Vagina (tissue), 2 donors: ENCODE measurements around the gene MALL. TPM values are rescaled to one million over a fixed set of nuclear protein-coding genes. Genes with fewer than 3 reads are reported as not detected.
"Not testable (repeated sequence)": the region's sequence is repeated elsewhere in the genome, so short reads cannot be mapped to it uniquely, and the experiment has no call there.

Experiments used
- DNase-seq, 2 donors: peaks; one replicate each; pipeline ENCODE4 v3.0.0-alpha.2; 2017; ENCODE audit errors: extremely low spot score in 2 of 2
- H3K27ac ChIP-seq: fragments of 200-600 bp; sonication (generic); one replicate; pipeline ENCODE4 v1.5.1; 2019
- H3K27me3 ChIP-seq: fragments of 200-600 bp; sonication (generic); one replicate; pipeline ENCODE4 v1.5.1; 2019
- H3K36me3 ChIP-seq, 2 donors: fragments of 200-600 bp; sonication (generic); one replicate each; pipeline ENCODE4 v1.5.1; 2017 to 2019
- H3K4me1 ChIP-seq: fragments of 200-600 bp; sonication (generic); one replicate; pipeline ENCODE4 v1.5.1; 2019
- H3K4me3 ChIP-seq, 2 donors: fragments of 200-600 bp; sonication (generic); 1 replicate in 1 of 2; 2 replicates in 1 of 2; pipeline ENCODE4 v1.5.1; 2016 to 2019
- H3K9me3 ChIP-seq: fragments of 200-600 bp; sonication (generic); one replicate; pipeline ENCODE4 v1.5.1; 2019
- POLR2A ChIP-seq, 2 donors: fragments of 450-650 bp; IDR thresholded peaks; one replicate each; pipeline ENCODE4 v1.6.1; 2017; ENCODE audit warnings: antibody characterized with exemption in 2 of 2, mild to moderate bottlenecking in 2 of 2, moderate library complexity in 2 of 2
- POLR2AphosphoS5 ChIP-seq, 2 donors: sonication (generic); formaldehyde crosslinking; IDR thresholded peaks; one replicate each; pipeline ENCODE4 v1.9.0; 2017; ENCODE audit warnings: antibody characterized with exemption in 2 of 2, mild to moderate bottlenecking in 2 of 2, low read depth in 1 of 2; ENCODE audit not compliant: insufficient read depth in 1 of 2
- intact Hi-C: fragments of 100-400 bp; cut with DNase I; formaldehyde crosslinking; loops from one replicate; pipeline ENCODE4 v1.15.1; 2023
- total RNA-seq: library from RNA; depleted of rRNA; stranded (reverse); fragments of >200 nt; gene quantifications from one replicate; pipeline ENCODE4 v1.2.3, GENCODE V29; 2016
- TF ChIP-seq, protein P1 (sequence below), 3 experiments: fragments of 450-650 bp in 2 of 3; fragments of 200-600 bp in 1 of 3; sonication (generic) in 1 of 3; IDR thresholded peaks; one replicate each; pipeline ENCODE4 v1.5.1; 2017 to 2019; ENCODE audit warnings: antibody characterized with exemption in 3 of 3, mild to moderate bottlenecking in 2 of 3, moderate library complexity in 2 of 3

Gene MALL
- total RNA-seq, 1 donor from 2014 or later = 56.7 TPM

DNA sequence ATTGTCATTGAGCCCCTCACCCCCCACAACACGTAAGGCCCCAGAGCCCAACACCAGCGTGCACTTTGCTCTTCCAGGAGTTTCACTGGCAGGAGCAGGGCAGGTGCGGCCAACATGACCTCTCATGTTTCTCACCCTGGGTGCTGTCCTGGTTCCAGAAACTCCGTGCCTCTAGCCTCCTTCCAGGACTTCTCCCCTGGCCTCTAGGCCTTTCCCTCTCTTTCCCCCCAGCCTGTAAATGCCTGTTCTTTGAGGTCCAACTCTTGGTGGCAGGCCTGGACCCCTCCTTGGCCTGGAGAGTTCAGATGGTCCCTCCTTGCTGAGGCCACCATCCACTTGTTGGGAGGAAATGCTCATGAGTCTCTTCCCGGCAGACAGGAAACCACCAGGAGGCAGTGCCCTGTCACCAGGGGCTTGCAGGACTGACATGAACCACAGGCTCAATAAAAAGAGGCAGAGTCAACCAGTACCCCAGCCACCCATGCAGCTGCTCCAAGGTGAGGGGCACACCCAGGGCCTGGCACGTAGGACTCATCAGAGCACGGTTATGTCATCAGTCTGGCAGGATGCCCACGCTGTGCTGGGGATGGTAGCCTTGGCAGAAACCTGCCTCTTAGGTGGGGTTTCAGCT lies 1.5 kb downstream of the MALL start:
- Histone ChIP-seq H3K27ac (peak overlapping the region; percentile 30), H3K4me3 (peak overlapping the region; percentile 33 to 51)
- peak in 1 of 2 donors; percentile 96 for DNase-seq

DNA sequence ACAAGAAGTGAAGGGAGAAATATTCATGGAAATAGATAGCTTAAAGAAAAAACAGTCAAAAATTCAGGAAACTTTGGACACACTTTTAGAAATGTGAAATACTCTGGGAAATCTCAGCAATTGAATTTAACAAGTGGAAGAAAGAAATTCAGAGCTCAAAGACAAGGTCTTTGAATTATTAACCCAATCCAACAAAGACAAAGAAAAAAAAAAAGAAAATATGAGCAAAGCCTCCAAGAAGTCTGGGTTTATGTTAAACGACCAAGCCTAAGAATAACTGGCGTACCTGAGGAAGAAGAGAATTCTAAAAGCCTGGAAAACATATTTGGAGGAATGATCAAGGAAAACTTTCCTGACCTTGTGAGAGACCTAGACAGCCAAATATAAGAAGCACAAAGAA lies 7.3 kb downstream of the MALL start:
- intact Hi-C loops, H3K9me3 ChIP-seq, DNase-seq, H3K4me3 ChIP-seq, H3K27ac ChIP-seq, H3K36me3 ChIP-seq, H3K27me3 ChIP-seq: not testable (repeated sequence)
- peaks cover 42% of the 10 kb centered on the region for H3K4me1 ChIP-seq

More for the DNA sequence above, 1.5 kb downstream of the MALL start:
- Histone ChIP-seq H3K4me1 (peaks cover 32% of the 10 kb centered on the region), H3K36me3 (no peaks in the 10 kb centered on the region), H3K9me3 (no peaks in the 10 kb centered on the region), H3K27me3 (no peaks in the 10 kb centered on the region)
- TF ChIP-seq POLR2AphosphoS5 (IDR thresholded peaks at IDR 0.05; ENCODE audit: insufficient read depth in 1 of 2, low read depth in 1 of 2) (no peak), POLR2A (IDR thresholded peaks at IDR 0.05) (no peak)
- TF ChIP-seq, protein P1, sequence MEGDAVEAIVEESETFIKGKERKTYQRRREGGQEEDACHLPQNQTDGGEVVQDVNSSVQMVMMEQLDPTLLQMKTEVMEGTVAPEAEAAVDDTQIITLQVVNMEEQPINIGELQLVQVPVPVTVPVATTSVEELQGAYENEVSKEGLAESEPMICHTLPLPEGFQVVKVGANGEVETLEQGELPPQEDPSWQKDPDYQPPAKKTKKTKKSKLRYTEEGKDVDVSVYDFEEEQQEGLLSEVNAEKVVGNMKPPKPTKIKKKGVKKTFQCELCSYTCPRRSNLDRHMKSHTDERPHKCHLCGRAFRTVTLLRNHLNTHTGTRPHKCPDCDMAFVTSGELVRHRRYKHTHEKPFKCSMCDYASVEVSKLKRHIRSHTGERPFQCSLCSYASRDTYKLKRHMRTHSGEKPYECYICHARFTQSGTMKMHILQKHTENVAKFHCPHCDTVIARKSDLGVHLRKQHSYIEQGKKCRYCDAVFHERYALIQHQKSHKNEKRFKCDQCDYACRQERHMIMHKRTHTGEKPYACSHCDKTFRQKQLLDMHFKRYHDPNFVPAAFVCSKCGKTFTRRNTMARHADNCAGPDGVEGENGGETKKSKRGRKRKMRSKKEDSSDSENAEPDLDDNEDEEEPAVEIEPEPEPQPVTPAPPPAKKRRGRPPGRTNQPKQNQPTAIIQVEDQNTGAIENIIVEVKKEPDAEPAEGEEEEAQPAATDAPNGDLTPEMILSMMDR (IDR thresholded peaks at IDR 0.05) = no peak
- intact Hi-C loops = no loop called here

DNA sequence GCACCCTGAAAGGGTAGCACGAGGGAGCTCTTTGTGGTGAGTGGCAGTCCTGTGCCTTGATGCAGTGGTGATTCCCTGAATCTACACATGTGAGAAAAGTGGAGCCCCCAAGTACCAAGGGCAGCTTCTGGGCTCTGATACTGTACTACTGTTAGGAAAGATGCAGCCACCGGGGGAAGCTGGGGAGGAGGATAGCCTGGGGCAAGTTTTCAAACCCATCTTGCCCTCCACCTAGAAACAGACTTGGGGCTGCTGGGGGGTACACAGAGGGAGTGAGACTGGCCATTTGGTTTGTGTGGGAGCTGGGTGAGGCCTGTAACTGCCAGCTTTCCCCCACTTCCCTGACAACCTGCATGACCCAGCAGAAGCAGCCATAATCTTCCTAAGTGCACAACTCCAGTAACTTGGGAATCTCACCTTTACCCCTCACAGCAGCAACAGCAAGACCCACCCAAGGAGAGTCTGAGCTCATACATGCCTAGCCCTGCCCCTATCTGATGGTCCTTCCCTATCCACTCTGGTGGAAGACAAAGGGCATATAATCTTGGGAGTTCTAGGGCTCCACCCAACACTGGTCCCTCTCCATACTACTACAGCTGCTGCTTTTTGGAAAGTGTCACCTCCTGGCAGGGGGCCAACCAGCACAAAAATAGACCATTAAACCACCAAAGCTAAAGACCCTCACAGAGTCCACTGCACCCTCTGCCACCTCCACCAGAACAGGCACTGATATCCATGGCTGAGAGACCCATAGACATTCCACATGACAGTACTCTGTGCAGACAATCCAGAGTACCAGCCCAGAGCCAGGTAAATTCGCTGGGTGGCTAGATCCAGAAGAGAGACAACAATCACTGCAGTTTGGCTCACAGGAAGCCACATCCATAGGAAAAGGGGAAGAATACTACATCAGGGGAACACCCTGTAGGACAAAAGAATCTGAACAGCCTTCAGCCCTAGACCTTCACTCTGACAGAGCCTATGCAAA lies 8.2 kb downstream of the MALL start:
- H3K36me3 ChIP-seq = no peaks in the 10 kb centered on the region
- no peaks in the 10 kb centered on the region for H3K9me3 ChIP-seq
- no peak overlapping the region for H3K4me3 ChIP-seq
- intact Hi-C loops = no loop called here
- TF ChIP-seq, protein P1 (IDR thresholded peaks at IDR 0.05) = no peak
- TF ChIP-seq POLR2A (IDR thresholded peaks at IDR 0.05) (no peak), POLR2AphosphoS5 (IDR thresholded peaks at IDR 0.05; ENCODE audit: insufficient read depth in 1 of 2, low read depth in 1 of 2) (no peak)
- no peak overlapping the region for H3K27ac ChIP-seq
- peak in 1 of 2 donors; percentile 94 for DNase-seq
- H3K27me3 ChIP-seq = no peaks in the 10 kb centered on the region
- H3K4me1 ChIP-seq = peaks cover 46% of the 10 kb centered on the region

DNA sequence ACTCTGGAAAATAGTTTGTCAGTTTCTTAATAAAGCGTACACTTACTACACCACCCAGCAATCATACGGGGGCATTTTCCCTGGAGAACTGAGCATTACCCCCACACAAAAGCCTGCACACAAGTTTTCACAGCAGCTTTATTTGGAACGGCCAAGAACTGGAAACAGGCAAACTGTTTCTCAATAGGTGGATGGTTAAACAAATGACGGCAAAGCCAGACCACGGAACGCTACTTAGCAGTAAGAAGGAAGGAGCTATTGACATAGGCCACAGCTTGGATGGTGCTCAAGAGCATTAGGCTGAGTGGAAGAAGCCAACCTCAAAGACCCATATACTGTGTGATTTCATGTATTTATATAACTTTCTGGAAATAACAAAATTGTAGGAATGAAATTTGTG lies 9.0 kb downstream of the MALL start:
- Histone ChIP-seq H3K4me1 (peaks cover 54% of the 10 kb centered on the region), H3K27me3 (no peaks in the 10 kb centered on the region), H3K4me3 (no peak overlapping the region), H3K36me3 (no peaks in the 10 kb centered on the region), H3K27ac (no peak overlapping the region), H3K9me3 (no peaks in the 10 kb centered on the region)
- intact Hi-C loops = no loop called here
- TF ChIP-seq, protein P1 (IDR thresholded peaks at IDR 0.05) = no peak
- TF ChIP-seq POLR2A (IDR thresholded peaks at IDR 0.05) = no peak
- no peak for TF ChIP-seq POLR2AphosphoS5 (IDR thresholded peaks at IDR 0.05; ENCODE audit: insufficient read depth in 1 of 2, low read depth in 1 of 2)
- DNase-seq = no peak

DNA sequence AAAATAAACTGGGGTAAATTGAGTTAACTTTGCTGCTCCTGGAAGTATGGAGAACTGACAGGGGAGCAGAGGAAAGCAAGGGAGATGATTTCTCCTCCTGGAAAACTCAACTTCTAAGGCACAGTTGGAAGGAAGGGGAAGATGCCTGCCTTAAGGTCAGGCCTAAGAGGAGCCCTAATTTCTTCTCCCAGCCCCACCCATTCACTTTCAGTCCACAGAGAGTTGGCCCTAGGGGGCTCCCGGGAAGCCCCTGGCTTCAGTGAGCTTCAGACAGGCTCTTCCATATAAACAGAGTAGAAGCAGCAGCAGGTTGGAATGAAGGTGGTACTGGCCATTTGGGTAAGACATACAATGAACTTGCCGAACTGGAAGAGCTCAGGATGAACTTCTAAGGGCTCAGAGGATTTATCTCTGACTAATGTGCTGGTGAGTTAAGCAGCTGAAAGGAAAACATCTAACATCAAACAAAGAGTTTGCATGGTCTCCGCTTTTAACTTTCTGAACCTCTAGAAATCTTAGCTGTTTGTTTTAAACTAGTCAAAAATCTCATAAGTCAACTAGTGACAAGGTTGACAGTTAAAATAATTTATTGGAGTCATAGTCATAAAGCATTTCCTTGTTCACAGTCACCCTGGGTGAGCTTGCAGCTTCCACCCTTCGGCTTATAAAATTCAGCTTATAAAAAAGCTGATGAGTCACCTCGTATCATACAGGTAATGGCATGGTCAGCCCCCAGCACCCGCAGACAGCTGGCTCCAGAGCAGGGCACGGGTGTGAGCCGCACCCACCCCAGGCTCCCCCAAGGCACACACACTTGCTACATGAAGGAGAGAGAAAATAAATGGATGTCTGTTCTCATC lies 9.8 kb downstream of the MALL start:
- H3K36me3 ChIP-seq = no peaks in the 10 kb centered on the region
- peak in 1 of 2 donors; percentile 88 for TF ChIP-seq POLR2AphosphoS5 (IDR thresholded peaks at IDR 0.05; ENCODE audit: insufficient read depth in 1 of 2, low read depth in 1 of 2)
- no peak for TF ChIP-seq POLR2A (IDR thresholded peaks at IDR 0.05)
- H3K4me3 ChIP-seq = no peak overlapping the region
- no peaks in the 10 kb centered on the region for H3K27me3 ChIP-seq
- intact Hi-C loops = no loop called here
- DNase-seq = peak in 1 of 2 donors; percentile 96
- H3K9me3 ChIP-seq = no peaks in the 10 kb centered on the region
- peaks cover 62% of the 10 kb centered on the region for H3K4me1 ChIP-seq
- H3K27ac ChIP-seq = peak overlapping the region; percentile 84
